HUES64 (cell line): Measurements from ENCODE around the gene PEX10.

Source experiments
- H3K27ac ChIP-seq: 2 replicates; pipeline ENCODE4 v1.7.0; 2013; ENCODE audit warnings: low read depth, low read length, inconsistent platforms
- H3K27me3 ChIP-seq: 2 replicates; pipeline ENCODE4 v1.6.1; 2013; ENCODE audit warnings: mild to moderate bottlenecking, low read length; ENCODE audit not compliant: insufficient read depth
- H3K36me3 ChIP-seq: 2 replicates; pipeline ENCODE4 v1.6.1; 2013; ENCODE audit warnings: mild to moderate bottlenecking, low read length; ENCODE audit not compliant: insufficient read depth
- H3K4me1 ChIP-seq: 2 replicates; pipeline ENCODE4 v1.6.1; 2013; ENCODE audit warnings: mild to moderate bottlenecking, low read length, moderate library complexity; ENCODE audit not compliant: insufficient read depth
- H3K4me3 ChIP-seq: 2 replicates; pipeline ENCODE4 v1.5.1; 2013; ENCODE audit warnings: mild to moderate bottlenecking, low read length, moderate library complexity
- H3K9ac ChIP-seq: 2 replicates; pipeline ENCODE4 v1.6.1; 2013; ENCODE audit warnings: mild to moderate bottlenecking, low read depth, low read length
- H3K9me3 ChIP-seq: 2 replicates; pipeline ENCODE4 v1.6.1; 2013; ENCODE audit warnings: low read depth, low read length; ENCODE audit not compliant: insufficient read depth
- WGBS: fragments of 150-250, 120-280 bp; methylation state at CpG from one replicate; pipeline ENCODE4 v1.1.7; 2013; ENCODE audit warnings: missing lambda C conversion rate; 5-methylcytosine and 5-hydroxymethylcytosine counted together

PEX10 gene

GRCh38 chr1:2433196-2433595 is 20.8 kb upstream of the PEX10 start:
- Histone ChIP-seq H3K27ac (no peak overlapping the region), H3K27me3 (no peaks in the 10 kb centered on the region), H3K36me3 (no peaks in the 10 kb centered on the region), H3K9me3 (0 out of 2 replicates have a peak, but pooled peaks cover 3% of the 10 kb centered on the region), H3K4me3 (no peak overlapping the region), H3K4me1 (no peaks in the 10 kb centered on the region), H3K9ac (no peak overlapping the region)
- 89% methylated on average over 13 of the region's 13 CpGs for WGBS

GRCh38 chr1:2432441-2432844 is 20.1 kb upstream of the PEX10 start:
- H3K9me3 ChIP-seq: 0 out of 2 replicates have a peak, but pooled peaks cover 3% of the 10 kb centered on the region
- no peak overlapping the region for H3K27ac ChIP-seq
- H3K36me3 ChIP-seq: no peaks in the 10 kb centered on the region
- no peak overlapping the region for H3K4me3 ChIP-seq
- no peaks in the 10 kb centered on the region for H3K4me1 ChIP-seq
- H3K9ac ChIP-seq: no peak overlapping the region
- 68% methylated on average over 16 of the region's 16 CpGs for WGBS
- H3K27me3 ChIP-seq: no peaks in the 10 kb centered on the region

GRCh38 chr1:2431518-2431917 is 19.2 kb upstream of the PEX10 start:
- Histone ChIP-seq H3K4me1 (no peaks in the 10 kb centered on the region), H3K9me3 (0 out of 2 replicates have a peak, but pooled peaks cover 3% of the 10 kb centered on the region), H3K27ac (no peak overlapping the region), H3K36me3 (no peaks in the 10 kb centered on the region), H3K27me3 (no peaks in the 10 kb centered on the region), H3K4me3 (no peak overlapping the region), H3K9ac (no peak overlapping the region)
- WGBS: 73% methylated on average over 10 of the region's 10 CpGs

GRCh38 chr1:2431103-2431502 is 18.7 kb upstream of the PEX10 start:
- Histone ChIP-seq H3K9ac (no peak overlapping the region), H3K9me3 (0 out of 2 replicates have a peak, but pooled peaks cover 3% of the 10 kb centered on the region), H3K4me1 (no peaks in the 10 kb centered on the region), H3K27me3 (no peaks in the 10 kb centered on the region), H3K4me3 (no peak overlapping the region), H3K36me3 (no peaks in the 10 kb centered on the region), H3K27ac (no peak overlapping the region)
- WGBS: 92% methylated on average over 16 of the region's 16 CpGs

- no peaks in the 10 kb centered on the region for H3K36me3 ChIP-seq
- no peak overlapping the region for H3K27ac ChIP-seq
- no peaks in the 10 kb centered on the region for H3K27me3 ChIP-seq
- 88% methylated on average over 10 of the region's 10 CpGs for WGBS
- H3K9ac ChIP-seq: no peak overlapping the region
- H3K4me3 ChIP-seq: no peak overlapping the region
- no peaks in the 10 kb centered on the region for H3K4me1 ChIP-seq
- 0 out of 2 replicates have a peak, but pooled peaks cover 3% of the 10 kb centered on the region for H3K9me3 ChIP-seq
Observed at GRCh38 chr1:2430592-2430973, 18.2 kb upstream of the PEX10 start.

GRCh38 chr1:2429780-2430591 is 17.6 kb upstream of the PEX10 start:
- Histone ChIP-seq H3K27ac (no peak overlapping the region), H3K4me3 (no peak overlapping the region), H3K9ac (no peak overlapping the region), H3K4me1 (no peaks in the 10 kb centered on the region), H3K9me3 (0 out of 2 replicates have a peak, but pooled peaks cover 3% of the 10 kb centered on the region), H3K36me3 (no peaks in the 10 kb centered on the region), H3K27me3 (no peaks in the 10 kb centered on the region)
- WGBS: 83% methylated on average over 20 of the region's 20 CpGs

GRCh38 chr1:2428490-2428889 is 16.1 kb upstream of the PEX10 start:
- no peaks in the 10 kb centered on the region for H3K4me1 ChIP-seq

GRCh38 chr1:2427976-2428375 is 15.6 kb upstream of the PEX10 start:
- H3K9me3 ChIP-seq: 0 out of 2 replicates have a peak, but pooled peaks cover 3% of the 10 kb centered on the region
- H3K4me3 ChIP-seq: no peak overlapping the region
- 94% methylated on average over 10 of the region's 10 CpGs for WGBS
- H3K9ac ChIP-seq: no peak overlapping the region
- no peaks in the 10 kb centered on the region for H3K36me3 ChIP-seq
- no peaks in the 10 kb centered on the region for H3K4me1 ChIP-seq
- no peak overlapping the region for H3K27ac ChIP-seq
- peaks cover 2% of the 10 kb centered on the region; the same call in 1 of the 2 replicates for H3K27me3 ChIP-seq

More at GRCh38 chr1:2428490-2428889, 16.1 kb upstream of the PEX10 start:
- H3K36me3 ChIP-seq: no peaks in the 10 kb centered on the region
- 0 out of 2 replicates have a peak, but pooled peaks cover 3% of the 10 kb centered on the region for H3K9me3 ChIP-seq
- H3K27ac ChIP-seq: no peak overlapping the region
- no peak overlapping the region for H3K4me3 ChIP-seq
- no peaks in the 10 kb centered on the region for H3K27me3 ChIP-seq
- H3K9ac ChIP-seq: no peak overlapping the region
- 95% methylated on average over 28 of the region's 28 CpGs for WGBS

GRCh38 chr1:2427051-2427450 is 14.7 kb upstream of the PEX10 start:
- Histone ChIP-seq H3K27ac (no peak overlapping the region), H3K36me3 (no peaks in the 10 kb centered on the region)
- 90% methylated on average over 18 of the region's 18 CpGs for WGBS

GRCh38 chr1:2426540-2426939 is 14.2 kb upstream of the PEX10 start:
- Histone ChIP-seq H3K27me3 (peaks cover 2% of the 10 kb centered on the region; the same call in 1 of the 2 replicates), H3K9ac (no peak overlapping the region), H3K36me3 (no peaks in the 10 kb centered on the region), H3K9me3 (0 out of 2 replicates have a peak, but pooled peaks cover 3% of the 10 kb centered on the region), H3K4me3 (no peak overlapping the region), H3K27ac (no peak overlapping the region), H3K4me1 (no peaks in the 10 kb centered on the region)
- WGBS: 88% methylated on average over 18 of the region's 18 CpGs

More at GRCh38 chr1:2427051-2427450, 14.7 kb upstream of the PEX10 start:
- Histone ChIP-seq H3K4me3 (no peak overlapping the region), H3K9ac (no peak overlapping the region), H3K9me3 (0 out of 2 replicates have a peak, but pooled peaks cover 3% of the 10 kb centered on the region), H3K4me1 (no peaks in the 10 kb centered on the region), H3K27me3 (peaks cover 2% of the 10 kb centered on the region; the same call in 1 of the 2 replicates)

- WGBS: 92% methylated on average over 11 of the region's 11 CpGs
- Histone ChIP-seq H3K36me3 (no peaks in the 10 kb centered on the region), H3K9ac (no peak overlapping the region), H3K4me3 (no peak overlapping the region), H3K27me3 (peaks cover 2% of the 10 kb centered on the region; the same call in 1 of the 2 replicates), H3K9me3 (0 out of 2 replicates have a peak, but pooled peaks cover 3% of the 10 kb centered on the region), H3K27ac (no peak overlapping the region), H3K4me1 (no peaks in the 10 kb centered on the region)
Observed at GRCh38 chr1:2425892-2426291, 13.5 kb upstream of the PEX10 start.
